Endothelial cell of umbilical vein (primary cell): ENCODE measurements around the gene CYP19A1. TPM values are rescaled to one million over a fixed set of nuclear protein-coding genes. Genes with fewer than 3 reads are reported as not detected.

Experiments used
- BruUV-seq: library from RNA; stranded (reverse); fragments of 400-500 nt; replicated peaks from 2 replicates; lab custom pipeline; 2021; lab: Mats Ljungman, UMichigan
- CTCF ChIA-PET: fragments of 300-600, 350-600 bp; sonication (Branson Sonifier 250); formaldehyde crosslinking; loops from one replicate; lab custom pipeline; 2021; ENCODE audit warnings: antibody characterized with exemption, inconsistent platforms; lab: Charles Lee
- POLR2A ChIA-PET: fragments of 300-600, 350-600 bp; sonication (Branson Sonifier 250); formaldehyde crosslinking; loops from one replicate; lab custom pipeline; 2021; ENCODE audit warnings: antibody characterized with exemption, inconsistent platforms; lab: Charles Lee
- DNase-seq: peaks from one replicate; pipeline ENCODE4 v3.0.0-alpha.2; 2011; ENCODE audit warnings: low read depth, low spot score
- FAIRE-seq: peaks from 2 replicates; lab custom pipeline; 2011; peaks lifted over from hg19 to GRCh38; lab: Jason Lieb, UNC
- H2AFZ ChIP-seq: 2 replicates; pipeline ENCODE4 v1.6.0; 2012; ENCODE audit warnings: low read depth, low read length, control low read depth, inconsistent platforms
- H3K27ac ChIP-seq: 2 replicates; pipeline ENCODE4 v1.5.1; 2011; ENCODE audit warnings: low read depth, mild to moderate bottlenecking, control low read depth, low read length, moderate library complexity; ENCODE audit not compliant: insufficient read depth
- H3K27me3 ChIP-seq, 2 experiments: 2 replicates each; pipeline versions ENCODE4 v1.6.0 to v1.6.1; 2011; ENCODE audit warnings: low read length in 2 of 2, mixed read lengths in 1 of 2; ENCODE audit not compliant: control insufficient read depth in 2 of 2, insufficient read depth in 2 of 2
- H3K36me3 ChIP-seq, 2 experiments: 2 replicates in 1 of 2; 3 replicates in 1 of 2; pipeline ENCODE4 v1.5.1; 2011; ENCODE audit warnings: low read length in 2 of 2, mild to moderate bottlenecking in 1 of 2, moderate library complexity in 1 of 2; ENCODE audit not compliant: control insufficient read depth in 2 of 2, insufficient read depth in 2 of 2; ENCODE audit errors: extremely low read depth in 1 of 2
- H3K4me1 ChIP-seq: 3 replicates; pipeline ENCODE4 v1.5.1; 2011; ENCODE audit warnings: mild to moderate bottlenecking, low read length; ENCODE audit not compliant: control insufficient read depth, insufficient read depth; ENCODE audit errors: extremely low read depth
- H3K4me2 ChIP-seq: 2 replicates; pipeline ENCODE4 v1.6.1; 2011; ENCODE audit warnings: low read length, control low read depth, mixed read lengths; ENCODE audit not compliant: insufficient read depth
- H3K4me3 ChIP-seq, 3 experiments: fragments of 200-600 bp in 1 of 3; sonication (generic), shearing (Covaris generic) in 1 of 3; replicated peaks in 1 of 3; 2 replicates each; pipeline ENCODE4 v1.5.1; 2011 to 2016; ENCODE audit warnings: control low read depth in 3 of 3, low read length in 3 of 3, mild to moderate bottlenecking in 2 of 3, inconsistent platforms in 1 of 3, low read depth in 1 of 3, moderate library complexity in 1 of 3; ENCODE audit not compliant: insufficient read depth in 1 of 3
- H3K79me2 ChIP-seq: 2 replicates; pipeline ENCODE4 v1.6.0; 2012; ENCODE audit warnings: low read length, inconsistent platforms; ENCODE audit not compliant: control insufficient read depth, insufficient read depth
- H3K9ac ChIP-seq: replicated peaks from 2 replicates; pipeline ENCODE3; 2011; ENCODE audit warnings: low read length, control low read depth; ENCODE audit not compliant: insufficient read depth; ENCODE audit errors: extremely low read depth
- H3K9me1 ChIP-seq: replicated peaks from 3 replicates; pipeline ENCODE4 v1.6.0; 2011; ENCODE audit warnings: mild to moderate bottlenecking, low read length; ENCODE audit not compliant: control insufficient read depth, insufficient read depth; ENCODE audit errors: extremely low read depth
- H3K9me3 ChIP-seq: replicated peaks from 2 replicates; pipeline ENCODE4 v1.5.1; 2012; ENCODE audit warnings: low read length, inconsistent platforms; ENCODE audit not compliant: control insufficient read depth, insufficient read depth
- H4K20me1 ChIP-seq: replicated peaks from 2 replicates; pipeline ENCODE3; 2011; ENCODE audit warnings: mild to moderate bottlenecking, low read length; ENCODE audit not compliant: control insufficient read depth, insufficient read depth; ENCODE audit errors: extremely low read depth
- EZH2 ChIP-seq: IDR thresholded peaks from 2 replicates; pipeline ENCODE4 v1.6.1; 2012; ENCODE audit warnings: borderline replicate concordance, low read depth, mild to moderate bottlenecking, moderate library complexity, low read length, inconsistent platforms; ENCODE audit not compliant: severe bottlenecking
- FOS ChIP-seq: IDR thresholded peaks from 2 replicates; pipeline ENCODE4 v1.6.1; 2011; ENCODE audit warnings: mild to moderate bottlenecking, low read length, moderate library complexity, borderline replicate concordance; ENCODE audit not compliant: insufficient read depth
- GATA2 ChIP-seq: IDR thresholded peaks from 2 replicates; pipeline ENCODE4 v1.7.0; 2011; ENCODE audit warnings: low read depth, mild to moderate bottlenecking, moderate library complexity, mixed read lengths, low read length; ENCODE audit not compliant: insufficient read length, insufficient read depth
- JUN ChIP-seq: IDR thresholded peaks from 2 replicates; pipeline ENCODE4 v1.6.1; 2011; ENCODE audit warnings: borderline replicate concordance, low read depth; ENCODE audit not compliant: insufficient read length, insufficient read depth
- MYC ChIP-seq: IDR thresholded peaks from one replicate; pipeline ENCODE4 v1.6.1; 2011; ENCODE audit warnings: mild to moderate bottlenecking, low read depth, low read length
- POLR2A ChIP-seq: IDR thresholded peaks from 2 replicates; pipeline ENCODE4 v1.6.1; 2012; ENCODE audit warnings: low read depth, mild to moderate bottlenecking, control low read depth, low read length
- POLR2AphosphoS5 ChIP-seq: IDR thresholded peaks from 2 replicates; pipeline ENCODE4 v1.6.1; 2012; ENCODE audit warnings: low read depth, mild to moderate bottlenecking, control low read depth, low read length, moderate library complexity; ENCODE audit not compliant: insufficient read depth
- dilution Hi-C: fragments of 300-500 bp; cut with MboI; formaldehyde crosslinking; loops from one replicate; pipeline ENCODE4 v1.15.0; 2019; ENCODE audit warnings: low sequenced_read_pairs; ENCODE audit not compliant: extremely low pct_ligation_motif_present
- intact Hi-C: fragments of 100-400 bp; cut with micrococcal nuclease; formaldehyde crosslinking; loops from one replicate; pipeline ENCODE4 v1.10.0; 2022
- polyA plus RNA-seq, 4 experiments: library from polyadenylated mRNA; depleted of rRNA in 3 of 4; stranded (reverse) in 3 of 4; unstranded in 1 of 4; fragments of >200 nt; gene quantifications; 2 replicates each; pipeline versions ENCODE4 v1.2.1 to v1.2.3, GENCODE V29; 2011 to 2012; ENCODE audit warnings: missing spikeins in 1 of 4
- total RNA-seq: library from RNA; stranded (reverse); gene quantifications from 2 replicates; pipeline ENCODE4 v1.2.3, GENCODE V29; 2021
- TF ChIP-seq, protein P1 (sequence below): IDR thresholded peaks from 2 replicates; pipeline ENCODE4 v1.6.1; 2011; ENCODE audit not compliant: insufficient read depth, insufficient read length
- TF ChIP-seq, protein P2 (sequence below), 2 donors: IDR thresholded peaks; 1 replicate in 1 of 2; 2 replicates in 1 of 2; pipeline ENCODE4 v1.5.1; 2011; ENCODE audit warnings: low read length in 2 of 2, mild to moderate bottlenecking in 2 of 2, moderate library complexity in 2 of 2, control low read depth in 1 of 2, inconsistent platforms in 1 of 2, low read depth in 1 of 2; ENCODE audit not compliant: insufficient read depth in 1 of 2; ENCODE audit errors: extremely low read depth in 1 of 2

CYP19A1 gene
- total and polyA plus RNA-seq, 2 donors (not counting 3 experiments of a cell fraction or from before 2014, with no cell fraction given), result not detected

DNA sequence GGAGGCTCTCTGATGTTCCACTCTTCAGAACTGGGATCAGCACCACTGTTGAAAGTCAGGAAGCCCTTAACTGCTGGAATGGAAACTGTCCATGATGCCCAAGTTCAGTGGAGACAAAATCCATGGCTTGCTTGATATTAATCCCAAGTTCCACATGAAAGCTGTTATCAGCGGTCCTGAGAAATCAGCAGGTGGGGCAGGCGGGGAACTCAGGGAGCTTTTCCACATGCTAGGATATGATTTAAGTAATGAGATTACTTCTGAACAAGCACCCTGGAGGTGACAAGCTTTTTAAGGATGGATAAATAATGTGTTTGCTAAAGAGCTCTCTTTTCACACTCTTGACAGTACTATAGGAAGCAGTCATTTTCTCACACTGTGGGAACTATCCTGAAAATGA is 82.9 kb downstream of the CYP19A1 start:
- Histone ChIP-seq H4K20me1 (no peaks in the 10 kb centered on the region), H3K4me3 (no peak overlapping the region), H3K79me2 (no peaks in the 10 kb centered on the region), H3K4me1 (peaks cover 5% of the 10 kb centered on the region), H3K27ac (no peak overlapping the region), H3K9me1 (no peaks in the 10 kb centered on the region), H3K9me3 (no peaks in the 10 kb centered on the region), H3K4me2 (no peak overlapping the region), H3K27me3 (peaks cover 23 to 41% of the 10 kb centered on the region in 2 experiments), H3K36me3 (no peaks in the 10 kb centered on the region), H3K9ac (no peak overlapping the region), H2AFZ (no peak overlapping the region)
- CTCF ChIA-PET, result interaction anchor here (1.1 to 1.4 kb wide), 2 partner anchors 12 to 26 kb away, joined by 3 to 6 read pairs; no protein-coding TSS in a partner anchor
- intact Hi-C loops (no loop called here), dilution Hi-C loops (no loop called here)
- POLR2A ChIA-PET, result no interaction called here
- BruUV-seq, result no TSS peak
- FAIRE-seq, result no peak
- TF ChIP-seq, protein P1, sequence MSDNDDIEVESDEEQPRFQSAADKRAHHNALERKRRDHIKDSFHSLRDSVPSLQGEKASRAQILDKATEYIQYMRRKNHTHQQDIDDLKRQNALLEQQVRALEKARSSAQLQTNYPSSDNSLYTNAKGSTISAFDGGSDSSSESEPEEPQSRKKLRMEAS, result no peak
- TF ChIP-seq JUN (no peak), EZH2 (no peak), GATA2 (no peak), MYC (no peak), POLR2AphosphoS5 (no peak), POLR2A (no peak), FOS (no peak)
- TF ChIP-seq, protein P2, sequence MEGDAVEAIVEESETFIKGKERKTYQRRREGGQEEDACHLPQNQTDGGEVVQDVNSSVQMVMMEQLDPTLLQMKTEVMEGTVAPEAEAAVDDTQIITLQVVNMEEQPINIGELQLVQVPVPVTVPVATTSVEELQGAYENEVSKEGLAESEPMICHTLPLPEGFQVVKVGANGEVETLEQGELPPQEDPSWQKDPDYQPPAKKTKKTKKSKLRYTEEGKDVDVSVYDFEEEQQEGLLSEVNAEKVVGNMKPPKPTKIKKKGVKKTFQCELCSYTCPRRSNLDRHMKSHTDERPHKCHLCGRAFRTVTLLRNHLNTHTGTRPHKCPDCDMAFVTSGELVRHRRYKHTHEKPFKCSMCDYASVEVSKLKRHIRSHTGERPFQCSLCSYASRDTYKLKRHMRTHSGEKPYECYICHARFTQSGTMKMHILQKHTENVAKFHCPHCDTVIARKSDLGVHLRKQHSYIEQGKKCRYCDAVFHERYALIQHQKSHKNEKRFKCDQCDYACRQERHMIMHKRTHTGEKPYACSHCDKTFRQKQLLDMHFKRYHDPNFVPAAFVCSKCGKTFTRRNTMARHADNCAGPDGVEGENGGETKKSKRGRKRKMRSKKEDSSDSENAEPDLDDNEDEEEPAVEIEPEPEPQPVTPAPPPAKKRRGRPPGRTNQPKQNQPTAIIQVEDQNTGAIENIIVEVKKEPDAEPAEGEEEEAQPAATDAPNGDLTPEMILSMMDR (IDR thresholded peaks at IDR 0.05; ENCODE audit: extremely low read depth in 1 of 2, insufficient read depth in 1 of 2, low read depth in 1 of 2, low read length in 2 of 2), result no peak
- no peak for DNase-seq
